A673 (cell line): ENCODE results near the gene DDX11. TPM values are rescaled to one million over a fixed set of nuclear protein-coding genes. Genes with fewer than 3 reads are reported as not detected.
"Not testable (repeated sequence)": the region's sequence is repeated elsewhere in the genome, so short reads cannot be mapped to it uniquely, and the experiment has no call there.

Experiments used
- BruUV-seq: library from RNA; stranded (reverse); fragments of 400-500 nt; replicated peaks from 2 replicates; lab custom pipeline; 2021; lab: Mats Ljungman, UMichigan
- CTCF ChIA-PET: fragments of 300-600 bp; sonication (Branson Sonifier 250); formaldehyde crosslinking; loops from one replicate; lab custom pipeline; 2022; ENCODE audit warnings: antibody characterized with exemption; lab: Charles Lee
- POLR2A ChIA-PET: fragments of 300-600 bp; sonication (Branson Sonifier 250); formaldehyde crosslinking; loops from one replicate; lab custom pipeline; 2022; ENCODE audit warnings: antibody characterized with exemption; ENCODE audit not compliant: low non-redundant PET; lab: Charles Lee
- DNase-seq: peaks from one replicate; pipeline ENCODE4 v3.0.0-alpha.2; 2015; ENCODE audit warnings: low spot score
- H3K27ac ChIP-seq: fragments of 200-600 bp; sonication (generic); 2 replicates; pipeline ENCODE4 v1.5.1; 2016; ENCODE audit warnings: mixed run types, low read depth, mild to moderate bottlenecking, mixed read lengths, antibody characterized with exemption, low read length; ENCODE audit not compliant: poor library complexity, severe bottlenecking
- H3K27me3 ChIP-seq: fragments of 200-600 bp; sonication (generic); replicated peaks from 2 replicates; pipeline ENCODE4 v1.6.1; 2017; ENCODE audit warnings: mixed run types, low read depth, mild to moderate bottlenecking, mixed read lengths, antibody characterized with exemption, low read length; ENCODE audit not compliant: insufficient read depth, poor library complexity
- H3K36me3 ChIP-seq: fragments of 200-600 bp; sonication (generic); 2 replicates; pipeline ENCODE4 v1.6.1; 2016; ENCODE audit warnings: mixed run types, mild to moderate bottlenecking, mixed read lengths, antibody characterized with exemption, low read length; ENCODE audit not compliant: insufficient read depth, poor library complexity, severe bottlenecking
- H3K4me1 ChIP-seq: fragments of 200-600 bp; sonication (generic); 2 replicates; pipeline ENCODE4 v1.6.1; 2017; ENCODE audit warnings: mixed run types, mild to moderate bottlenecking, mixed read lengths, antibody characterized with exemption, low read length; ENCODE audit not compliant: insufficient read depth, poor library complexity, severe bottlenecking
- H3K4me3 ChIP-seq: fragments of 200-600 bp; sonication (generic); 2 replicates; pipeline ENCODE4 v1.5.1; 2016; ENCODE audit warnings: low read depth, mixed run types, mild to moderate bottlenecking, mixed read lengths, low read length; ENCODE audit not compliant: poor library complexity, severe bottlenecking
- H3K9me3 ChIP-seq: fragments of 200-600 bp; sonication (generic); 2 replicates; pipeline ENCODE4 v1.6.1; 2016; ENCODE audit warnings: mixed run types, low read depth, mild to moderate bottlenecking, mixed read lengths, antibody characterized with exemption, low read length; ENCODE audit not compliant: poor library complexity, severe bottlenecking
- intact Hi-C: fragments of 100-400 bp; cut with micrococcal nuclease; formaldehyde crosslinking; loops from one replicate; pipeline ENCODE4 v1.10.0; 2022; ENCODE audit not compliant: unreplicated experiment
- total RNA-seq: library from RNA; stranded (reverse); gene quantifications from 2 replicates; pipeline ENCODE4 v1.2.3, GENCODE V29; 2021

DDX11 gene
- total RNA-seq, 1 experiment from 2014 or later, result 188 TPM

DNA sequence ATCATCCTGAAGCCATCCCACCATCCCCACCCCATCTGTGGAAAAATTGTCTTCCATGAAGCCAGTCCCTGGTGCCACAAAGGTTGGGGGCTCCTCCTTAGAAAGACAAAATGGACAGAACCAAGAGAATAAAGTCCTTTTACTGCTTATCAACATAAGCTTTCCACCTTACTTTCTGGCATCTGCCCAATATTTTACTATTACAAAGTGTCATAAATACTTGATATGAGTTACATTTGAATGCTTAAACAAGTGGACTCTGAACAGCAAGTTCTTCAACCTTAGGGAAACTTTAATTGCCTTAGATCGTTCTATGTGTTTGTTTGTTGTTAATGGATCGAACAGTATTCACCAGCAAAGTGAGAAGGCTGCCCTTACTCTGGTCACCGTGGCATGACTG lies 73.8 kb downstream of the DDX11 start:
- H3K27me3 ChIP-seq, intact Hi-C loops, H3K36me3 ChIP-seq, H3K27ac ChIP-seq, H3K4me3 ChIP-seq, H3K9me3 ChIP-seq, BruUV-seq, CTCF ChIA-PET, H3K4me1 ChIP-seq, DNase-seq, POLR2A ChIA-PET: not testable (repeated sequence)

DNA sequence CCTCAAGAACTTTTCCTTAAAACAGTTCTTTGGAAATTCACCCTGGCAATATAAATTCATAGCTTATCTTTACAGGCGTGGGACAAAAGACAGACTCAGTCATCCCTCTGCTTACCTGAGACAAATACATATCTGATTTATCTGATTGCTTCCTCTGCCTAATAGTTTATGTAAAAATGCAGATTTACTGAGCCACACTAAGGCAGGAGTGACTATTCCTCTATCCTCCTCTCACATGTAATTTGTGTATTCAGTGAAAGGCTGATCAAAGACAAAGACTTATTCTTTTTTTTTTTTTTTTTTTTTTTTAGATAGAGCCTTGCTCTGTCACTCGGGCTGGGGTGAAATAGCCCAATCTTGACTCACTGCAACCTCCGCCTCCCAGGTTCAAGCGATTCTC lies 77.1 kb downstream of the DDX11 start:
- H3K9me3 ChIP-seq, H3K27ac ChIP-seq, POLR2A ChIA-PET, CTCF ChIA-PET, H3K36me3 ChIP-seq, intact Hi-C loops, H3K27me3 ChIP-seq, H3K4me1 ChIP-seq, BruUV-seq, H3K4me3 ChIP-seq, DNase-seq: not testable (repeated sequence)

Other genes starting within 250 kb of the DDX11 start
- gene TSPAN11, start 147.1 kb upstream of the DDX11 start, total RNA-seq, result 20.9 and 28.0 TPM in 2 replicates